CD14-positive monocyte (primary cell): ENCODE data around the gene GAN. TPM values are rescaled to one million over a fixed set of nuclear protein-coding genes. Genes with fewer than 3 reads are reported as not detected.

Experiments
- DNase-seq, 3 donors: peaks; one replicate each; pipeline ENCODE4 v3.0.0-alpha.2; 2011 to 2022
- H2AFZ ChIP-seq: 2 replicates; pipeline ENCODE4 v1.6.0; 2012; ENCODE audit warnings: mild to moderate bottlenecking, low read depth, low read length, inconsistent platforms; ENCODE audit not compliant: insufficient read depth, poor library complexity, severe bottlenecking
- H3K27ac ChIP-seq, 2 donors: 1 replicate in 1 of 2; 2 replicates in 1 of 2; pipeline ENCODE4 v1.5.1; 2012 to 2013; ENCODE audit warnings: low read length in 2 of 2, control low read depth in 1 of 2, inconsistent platforms in 1 of 2, low read depth in 1 of 2, mild to moderate bottlenecking in 1 of 2
- H3K27me3 ChIP-seq, 2 donors: one replicate each; pipeline versions ENCODE4 v1.6.0 to v1.6.1; 2011 to 2013; ENCODE audit warnings: low read length in 2 of 2; ENCODE audit not compliant: control insufficient read depth in 2 of 2, insufficient read depth in 2 of 2
- H3K36me3 ChIP-seq, 2 donors: replicated peaks in 1 of 2; 1 replicate in 1 of 2; 2 replicates in 1 of 2; pipeline versions ENCODE4 v1.5.1 to v1.6.1; 2012 to 2013; ENCODE audit warnings: low read length in 2 of 2, control low read depth in 1 of 2, inconsistent platforms in 1 of 2, mild to moderate bottlenecking in 1 of 2; ENCODE audit not compliant: insufficient read depth in 2 of 2, control insufficient read depth in 1 of 2
- H3K4me1 ChIP-seq, 2 donors: 1 replicate in 1 of 2; 2 replicates in 1 of 2; pipeline versions ENCODE4 v1.5.1 to v1.6.1; 2012 to 2013; ENCODE audit warnings: low read length in 2 of 2, control low read depth in 1 of 2, inconsistent platforms in 1 of 2, mild to moderate bottlenecking in 1 of 2, moderate library complexity in 1 of 2; ENCODE audit not compliant: insufficient read depth in 2 of 2, control insufficient read depth in 1 of 2
- H3K4me2 ChIP-seq: replicated peaks from 2 replicates; pipeline ENCODE3; 2012; ENCODE audit warnings: low read length, moderate library complexity, mild to moderate bottlenecking; ENCODE audit not compliant: poor library complexity, severe bottlenecking; ENCODE audit errors: extremely low read depth
- H3K4me3 ChIP-seq, 3 experiments: fragments of 200-600 bp in 1 of 3; sonication (generic) in 1 of 3; replicated peaks in 1 of 3; 1 replicate in 2 of 3; 2 replicates in 1 of 3; pipeline ENCODE4 v1.5.1; 2011 to 2013; ENCODE audit warnings: low read length in 3 of 3, mild to moderate bottlenecking in 3 of 3, control low read depth in 2 of 3, low read depth in 2 of 3, inconsistent platforms in 1 of 3, moderate library complexity in 1 of 3
- H3K79me2 ChIP-seq: 2 replicates; pipeline ENCODE4 v1.6.0; 2012; ENCODE audit warnings: mild to moderate bottlenecking, control low read depth, inconsistent platforms, low read length, moderate library complexity; ENCODE audit not compliant: insufficient read depth
- H3K9ac ChIP-seq: 2 replicates; pipeline ENCODE4 v1.6.0; 2017; ENCODE audit warnings: low read length, mild to moderate bottlenecking; ENCODE audit not compliant: insufficient read depth, poor library complexity, severe bottlenecking
- H3K9me3 ChIP-seq, 2 donors: replicated peaks in 1 of 2; 1 replicate in 1 of 2; 2 replicates in 1 of 2; pipeline versions ENCODE4 v1.5.1 to v1.6.1; 2012 to 2013; ENCODE audit warnings: low read length in 2 of 2, control low read depth in 1 of 2; ENCODE audit not compliant: control insufficient read depth in 1 of 2, insufficient read depth in 1 of 2
- H4K20me1 ChIP-seq: 2 replicates; pipeline ENCODE4 v1.6.0; 2012; ENCODE audit warnings: mild to moderate bottlenecking, low read length, control low read depth, moderate library complexity; ENCODE audit not compliant: insufficient read depth
- H3K27ac Mint-ChIP-seq, 7 donors: one replicate each; pipeline ENCODE4 v1.8.0; 2020; ENCODE audit warnings: mild to moderate bottlenecking in 7 of 7, mixed read lengths in 7 of 7, moderate library complexity in 6 of 7, inconsistent platforms in 2 of 7
- H3K27me3 Mint-ChIP-seq, 3 donors: one replicate each; pipeline ENCODE4 v1.8.0; 2021 to 2022; ENCODE audit warnings: low read depth in 3 of 3, mild to moderate bottlenecking in 3 of 3, mixed read lengths in 3 of 3, moderate library complexity in 3 of 3, inconsistent platforms in 1 of 3
- H3K36me3 Mint-ChIP-seq, 2 donors: one replicate each; pipeline ENCODE4 v1.8.0; 2020; ENCODE audit warnings: mixed read lengths in 2 of 2, inconsistent platforms in 1 of 2, mild to moderate bottlenecking in 1 of 2
- H3K4me1 Mint-ChIP-seq: one replicate; pipeline ENCODE4 v1.8.0; 2020; ENCODE audit warnings: mild to moderate bottlenecking, mixed read lengths
- H3K4me3 Mint-ChIP-seq, 2 donors: one replicate each; pipeline ENCODE4 v1.8.0; 2020; ENCODE audit warnings: mild to moderate bottlenecking in 2 of 2, mixed read lengths in 2 of 2, moderate library complexity in 1 of 2
- H3K9me3 Mint-ChIP-seq, 7 donors: one replicate each; pipeline ENCODE4 v1.8.0; 2020 to 2022; ENCODE audit warnings: mixed read lengths in 7 of 7, mild to moderate bottlenecking in 6 of 7, moderate library complexity in 6 of 7, inconsistent platforms in 2 of 7
- WGBS: methylation state at CpG from one replicate; pipeline ENCODE4 v1.1.5; 2013; ENCODE audit warnings: missing lambda C conversion rate; ENCODE audit not compliant: insufficient coverage; 5-methylcytosine and 5-hydroxymethylcytosine counted together
- intact Hi-C, 2 donors: fragments of 100-400 bp; cut with micrococcal nuclease; formaldehyde crosslinking; loops; one replicate each; pipeline versions ENCODE4 v1.15.0 to v1.15.1; 2023
- polyA plus RNA-seq, 3 donors: library from polyadenylated mRNA; depleted of rRNA in 1 of 3; unstranded in 2 of 3; stranded (reverse) in 1 of 3; fragments of 300-500 nt in 2 of 3; fragments of >200 nt in 1 of 3; fragmentation: Illumina TruSeq in 2 of 3; gene quantifications; 1 replicate in 2 of 3; 2 replicates in 1 of 3; pipeline ENCODE4 v1.2.3, GENCODE V29; 2012 to 2021
- TF ChIP-seq, protein P1 (sequence below): fragments of 200-600 bp; IDR thresholded peaks from one replicate; pipeline ENCODE4 v1.8.0; 2022; ENCODE audit warnings: antibody characterized with exemption, mild to moderate bottlenecking

The GAN gene
- polyA plus RNA-seq, 3 donors = 0.89 to 1.2 (median 1.0) TPM

DNA sequence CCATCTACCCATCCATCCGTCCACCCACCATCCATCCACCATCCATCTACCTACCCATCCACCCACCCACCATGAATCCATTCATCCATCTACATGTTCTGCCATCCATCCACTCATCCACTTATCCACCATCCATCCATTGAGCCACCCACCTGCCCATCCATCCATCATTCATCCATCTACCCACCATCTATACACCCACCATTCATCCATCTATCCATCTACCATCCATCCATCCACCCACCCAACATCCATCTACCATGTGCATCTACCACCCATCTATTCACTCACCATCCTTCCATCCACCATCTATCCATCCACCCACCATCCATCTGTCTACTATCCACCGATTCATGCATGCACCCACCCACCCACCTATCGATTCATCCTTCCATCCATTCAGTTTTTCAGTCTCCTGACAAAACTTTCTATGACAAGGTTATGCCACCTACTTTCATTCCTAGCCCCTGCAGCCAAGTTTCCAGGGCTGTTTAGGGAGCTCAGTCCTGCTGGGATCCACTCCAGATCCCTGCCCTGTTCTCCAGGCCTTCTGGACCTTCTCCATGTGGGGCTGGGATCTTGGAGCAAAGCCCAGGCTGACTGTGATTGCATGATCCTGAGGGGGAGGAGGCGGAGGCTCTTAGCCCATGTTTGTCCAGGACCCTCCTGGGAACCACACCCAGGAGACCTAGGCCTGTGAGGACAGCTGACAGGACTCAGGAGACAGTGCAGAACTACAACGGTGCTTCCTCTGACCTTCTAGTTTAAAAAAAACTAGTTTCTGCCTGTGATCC is 48.9 kb upstream of the GAN start:
- peaks cover 2% of the 10 kb centered on the region for H3K4me1 Mint-ChIP-seq
- no peaks in the 10 kb centered on the region for H3K4me1 ChIP-seq
- H3K4me3 ChIP-seq = no peak overlapping the region
- no peaks in the 10 kb centered on the region for H3K27me3 ChIP-seq
- 90% methylated on average over 5 of the region's 5 CpGs for WGBS
- H3K9me3 ChIP-seq = no peaks in the 10 kb centered on the region
- peaks cover 5 to 6% (median 5%) of the 10 kb centered on the region in 3 donors for H3K27me3 Mint-ChIP-seq
- TF ChIP-seq, protein P1, sequence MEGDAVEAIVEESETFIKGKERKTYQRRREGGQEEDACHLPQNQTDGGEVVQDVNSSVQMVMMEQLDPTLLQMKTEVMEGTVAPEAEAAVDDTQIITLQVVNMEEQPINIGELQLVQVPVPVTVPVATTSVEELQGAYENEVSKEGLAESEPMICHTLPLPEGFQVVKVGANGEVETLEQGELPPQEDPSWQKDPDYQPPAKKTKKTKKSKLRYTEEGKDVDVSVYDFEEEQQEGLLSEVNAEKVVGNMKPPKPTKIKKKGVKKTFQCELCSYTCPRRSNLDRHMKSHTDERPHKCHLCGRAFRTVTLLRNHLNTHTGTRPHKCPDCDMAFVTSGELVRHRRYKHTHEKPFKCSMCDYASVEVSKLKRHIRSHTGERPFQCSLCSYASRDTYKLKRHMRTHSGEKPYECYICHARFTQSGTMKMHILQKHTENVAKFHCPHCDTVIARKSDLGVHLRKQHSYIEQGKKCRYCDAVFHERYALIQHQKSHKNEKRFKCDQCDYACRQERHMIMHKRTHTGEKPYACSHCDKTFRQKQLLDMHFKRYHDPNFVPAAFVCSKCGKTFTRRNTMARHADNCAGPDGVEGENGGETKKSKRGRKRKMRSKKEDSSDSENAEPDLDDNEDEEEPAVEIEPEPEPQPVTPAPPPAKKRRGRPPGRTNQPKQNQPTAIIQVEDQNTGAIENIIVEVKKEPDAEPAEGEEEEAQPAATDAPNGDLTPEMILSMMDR = no peak
- no peaks in the 10 kb centered on the region for H3K79me2 ChIP-seq
- peaks cover 0 to 6% (median 3%) of the 10 kb centered on the region in 7 donors for H3K9me3 Mint-ChIP-seq
- DNase-seq = no peak
- no peak overlapping the region for H3K9ac ChIP-seq
- no peak overlapping the region for H2AFZ ChIP-seq
- H3K36me3 ChIP-seq = no peaks in the 10 kb centered on the region
- no peak overlapping the region for H3K4me3 Mint-ChIP-seq
- H3K4me2 ChIP-seq = no peak overlapping the region
- no peaks in the 10 kb centered on the region for H4K20me1 ChIP-seq
- H3K36me3 Mint-ChIP-seq = no peaks in the 10 kb centered on the region
- no peak overlapping the region for H3K27ac ChIP-seq
- intact Hi-C loops = no loop called here
- H3K27ac Mint-ChIP-seq = no peak overlapping the region

GRCh38 chr16:81266680-81267095 is 48.1 kb upstream of the GAN start:
- H3K9me3 ChIP-seq = no peaks in the 10 kb centered on the region
- H3K27me3 Mint-ChIP-seq = peaks cover 5 to 6% (median 5%) of the 10 kb centered on the region in 3 donors
- H3K4me1 Mint-ChIP-seq = no peaks in the 10 kb centered on the region
- H3K36me3 Mint-ChIP-seq = no peaks in the 10 kb centered on the region
- 89% methylated on average over 5 of the region's 7 CpGs for WGBS
- TF ChIP-seq, protein P1 = no peak
- no peaks in the 10 kb centered on the region for H3K4me1 ChIP-seq
- H3K4me2 ChIP-seq = no peak overlapping the region
- H3K36me3 ChIP-seq = no peaks in the 10 kb centered on the region
- H3K27ac ChIP-seq = no peak overlapping the region
- peaks cover 0 to 6% (median 3%) of the 10 kb centered on the region in 7 donors for H3K9me3 Mint-ChIP-seq
- H3K27me3 ChIP-seq = no peaks in the 10 kb centered on the region
- H3K4me3 Mint-ChIP-seq = no peak overlapping the region
- no peak overlapping the region for H3K4me3 ChIP-seq
- intact Hi-C loops = no loop called here
- no peak overlapping the region for H3K9ac ChIP-seq
- H2AFZ ChIP-seq = no peak overlapping the region
- no peaks in the 10 kb centered on the region for H3K79me2 ChIP-seq
- no peak for DNase-seq
- H3K27ac Mint-ChIP-seq = no peak overlapping the region
- no peaks in the 10 kb centered on the region for H4K20me1 ChIP-seq
